ENCODE results near the gene CFAP107. TPM values are rescaled to one million over a fixed set of nuclear protein-coding genes. Genes with fewer than 3 reads are reported as not detected.

CFAP107 gene
- total RNA-seq, 3 donors from 2014 or later: not detected

- intact Hi-C loops (cut with DNase I, micrococcal nuclease): no loop called here
- Histone ChIP-seq H3K36me3 (ENCODE audit: low read depth) (no peaks in the 10 kb centered on the region), H3K4me3 (no peak overlapping the region), H3K4me1 (ENCODE audit: low read depth) (no peaks in the 10 kb centered on the region), H3K9me3 (no peaks in the 10 kb centered on the region)
- TF ChIP-seq CTCF (IDR thresholded peaks at IDR 0.05): no peak
- ATAC-seq (no peak), DNase-seq (no peak)
These were observed 52.9 kb downstream of the CFAP107 start for GRCh38 chr1:12798911-12799310.

DNA sequence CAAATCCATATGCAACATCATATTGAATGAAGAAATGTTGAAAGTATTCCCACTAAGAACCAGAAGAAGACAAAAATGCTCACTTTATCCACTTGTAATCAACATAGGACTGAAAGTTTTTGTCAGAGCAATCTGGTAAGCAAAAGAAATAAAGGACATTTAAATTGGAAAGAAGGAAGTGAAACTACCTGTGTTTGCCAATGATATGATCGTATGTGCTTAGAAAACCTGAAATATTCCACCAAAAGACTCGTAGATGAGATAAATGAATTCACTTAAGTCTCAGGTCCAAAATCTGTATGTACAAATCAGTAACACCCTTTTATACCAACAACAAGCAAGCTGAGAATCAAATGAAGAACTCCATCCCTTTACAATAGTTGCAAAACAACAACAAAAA lies 53.7 kb downstream of the CFAP107 start:
- TF ChIP-seq CTCF (IDR thresholded peaks at IDR 0.05): no peak
- Histone ChIP-seq H3K4me3 (no peak overlapping the region), H3K36me3 (ENCODE audit: low read depth) (no peaks in the 10 kb centered on the region), H3K9me3 (no peaks in the 10 kb centered on the region), H3K4me1 (ENCODE audit: low read depth) (no peaks in the 10 kb centered on the region)
- DNase-seq (no peak), ATAC-seq (no peak)
- intact Hi-C loops (cut with DNase I, micrococcal nuclease): no loop called here

GRCh38 chr1:12809933-12810332 lies 63.9 kb downstream of the CFAP107 start:
- no peak overlapping the region for H3K4me3 ChIP-seq
- no peaks in the 10 kb centered on the region for H3K4me1 ChIP-seq (ENCODE audit: low read depth)
- no peak for ATAC-seq
- DNase-seq: no peak
- no peaks in the 10 kb centered on the region for H3K36me3 ChIP-seq (ENCODE audit: low read depth)
- no peak for TF ChIP-seq CTCF (IDR thresholded peaks at IDR 0.05)
- H3K9me3 ChIP-seq: no peaks in the 10 kb centered on the region
- intact Hi-C loops (cut with DNase I, micrococcal nuclease): no loop called here

- DNase-seq (no peak), ATAC-seq (no peak)
- Histone ChIP-seq H3K36me3 (ENCODE audit: low read depth) (no peaks in the 10 kb centered on the region), H3K4me1 (ENCODE audit: low read depth) (no peaks in the 10 kb centered on the region), H3K4me3 (no peak overlapping the region), H3K9me3 (no peaks in the 10 kb centered on the region)
- intact Hi-C loops (cut with DNase I, micrococcal nuclease): no loop called here
- TF ChIP-seq CTCF (IDR thresholded peaks at IDR 0.05): no peak
These were observed 64.8 kb downstream of the CFAP107 start for GRCh38 chr1:12810691-12811408.

GRCh38 chr1:12811409-12811784 lies 65.4 kb downstream of the CFAP107 start:
- no peak for TF ChIP-seq CTCF (IDR thresholded peaks at IDR 0.05)
- intact Hi-C loops (cut with DNase I, micrococcal nuclease): no loop called here
- Histone ChIP-seq H3K4me3 (no peak overlapping the region), H3K4me1 (ENCODE audit: low read depth) (no peaks in the 10 kb centered on the region), H3K36me3 (ENCODE audit: low read depth) (no peaks in the 10 kb centered on the region), H3K9me3 (no peaks in the 10 kb centered on the region)
- ATAC-seq (no peak), DNase-seq (no peak)

Other genes with a start within 250 kb of the CFAP107 start
- 100 to 1,000 TPM in 1 of 3 donors, 10 to 100 TPM in 2; 85.9 to 141 (median 90.1) TPM for gene DHRS3, start 128.0 kb upstream of the CFAP107 start, total RNA-seq
- gene AADACL4, start 102.1 kb upstream of the CFAP107 start, total RNA-seq: not detected
- gene AADACL3, start 30.1 kb upstream of the CFAP107 start, total RNA-seq: not detected
- gene PRAMEF12, start 27.5 kb downstream of the CFAP107 start, total RNA-seq: not detected
- gene PRAMEF1, start 45.2 kb downstream of the CFAP107 start, total RNA-seq: not detected
- gene PRAMEF11, start 85.2 kb downstream of the CFAP107 start, total RNA-seq: not detected
- not detected for gene HNRNPCL1, start 102.5 kb downstream of the CFAP107 start, total RNA-seq
- not detected for gene PRAMEF2, start 110.9 kb downstream of the CFAP107 start, total RNA-seq
- not detected for gene PRAMEF4, start 140.0 kb downstream of the CFAP107 start, total RNA-seq
- gene PRAMEF10, start 152.1 kb downstream of the CFAP107 start, total RNA-seq: not detected
- not detected for gene PRAMEF7, start 170.4 kb downstream of the CFAP107 start, total RNA-seq
- gene PRAMEF6, start 201.4 kb downstream of the CFAP107 start, total RNA-seq: not detected